Thyroid gland (tissue), 4 donors: ENCODE measurements around the gene FCHO1. TPM values are rescaled to one million over a fixed set of nuclear protein-coding genes. Genes with fewer than 3 reads are reported as not detected.
A peak's percentile ranks its signal among the peaks of the same experiment; 100 is the strongest.

ENCODE experiments used
- DNase-seq, 2 donors: peaks; one replicate each; pipeline ENCODE4 v3.0.0-alpha.2; 2019
- H3K27ac ChIP-seq, 3 donors: fragments of 200-600 bp; sonication (generic); 1 replicate in 2 of 3; 2 replicates in 1 of 3; pipeline ENCODE4 v1.5.1; 2016 to 2019; ENCODE audit warnings: mild to moderate bottlenecking in 1 of 3, moderate library complexity in 1 of 3
- H3K27me3 ChIP-seq: fragments of 200-600 bp; sonication (generic); one replicate; pipeline ENCODE4 v1.5.1; 2019
- H3K36me3 ChIP-seq, 2 donors: fragments of 200-600 bp; sonication (generic); one replicate each; pipeline ENCODE4 v1.5.1; 2016 to 2019
- H3K4me1 ChIP-seq, 2 donors: fragments of 200-600 bp; sonication (generic); one replicate each; pipeline ENCODE4 v1.5.1; 2017 to 2019
- H3K4me3 ChIP-seq, 3 donors: fragments of 200-600 bp; sonication (generic); replicated peaks in 1 of 3; 1 replicate in 2 of 3; 2 replicates in 1 of 3; pipeline ENCODE4 v1.5.1; 2016; ENCODE audit warnings: mild to moderate bottlenecking in 1 of 3
- H3K9me3 ChIP-seq: fragments of 200-600 bp; sonication (generic); one replicate; pipeline ENCODE4 v1.5.1; 2017
- POLR2A ChIP-seq, 2 donors: fragments of 450-650 bp; IDR thresholded peaks; one replicate each; pipeline ENCODE4 v1.6.1; 2017; ENCODE audit warnings: antibody characterized with exemption in 2 of 2, mild to moderate bottlenecking in 2 of 2, moderate library complexity in 1 of 2
- WGBS, 2 donors: methylation state at CpG; one replicate each; pipeline ENCODE4 v1.1.5; 2017; 5-methylcytosine and 5-hydroxymethylcytosine counted together
- intact Hi-C: fragments of 100-400 bp; cut with DNase I; formaldehyde crosslinking; loops from one replicate; pipeline ENCODE4 v1.15.1; 2023
- total RNA-seq, 4 donors: library from RNA; depleted of rRNA; stranded (reverse); fragments of >200 nt; gene quantifications; one replicate each; pipeline ENCODE4 v1.2.3, GENCODE V29; 2016
- TF ChIP-seq, protein P1 (sequence below), 6 experiments: fragments of 200-600 bp in 3 of 6; fragments of 450-650 bp in 3 of 6; sonication (generic) in 3 of 6; IDR thresholded peaks; one replicate each; pipeline ENCODE4 v1.5.1; 2016 to 2019; ENCODE audit warnings: antibody characterized with exemption in 6 of 6, mild to moderate bottlenecking in 2 of 6, inconsistent platforms in 1 of 6, moderate library complexity in 1 of 6

FCHO1 gene
- total RNA-seq, 4 donors from 2014 or later, result 0.40 to 1.6 (median 0.67) TPM; not detected in 1

DNA sequence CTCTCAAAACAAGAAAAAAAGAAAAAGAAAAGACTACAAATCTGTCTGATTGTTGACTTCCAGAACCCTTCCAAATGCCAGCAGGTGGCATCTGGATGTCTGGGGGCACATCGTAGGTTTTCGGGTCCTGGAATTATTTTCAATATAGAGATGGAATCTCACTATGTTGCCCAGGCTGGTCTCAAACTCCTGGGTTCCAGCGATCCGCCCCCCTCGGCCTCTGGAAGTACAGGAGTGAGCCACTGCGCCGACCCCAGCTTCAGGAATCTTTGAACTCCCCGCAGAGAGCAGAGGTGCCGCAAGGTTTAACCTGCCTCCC, 43.1 kb downstream of the FCHO1 start:
- Histone ChIP-seq H3K27me3 (peaks cover 10% of the 10 kb centered on the region), H3K4me1 (peaks cover 0 to 12% of the 10 kb centered on the region in 2 donors), H3K36me3 (no peaks in the 10 kb centered on the region), H3K9me3 (no peaks in the 10 kb centered on the region), H3K27ac (no peak overlapping the region), H3K4me3 (no peak overlapping the region)
- no peak for DNase-seq
- TF ChIP-seq POLR2A (IDR thresholded peaks at IDR 0.05), result no peak
- TF ChIP-seq, protein P1, sequence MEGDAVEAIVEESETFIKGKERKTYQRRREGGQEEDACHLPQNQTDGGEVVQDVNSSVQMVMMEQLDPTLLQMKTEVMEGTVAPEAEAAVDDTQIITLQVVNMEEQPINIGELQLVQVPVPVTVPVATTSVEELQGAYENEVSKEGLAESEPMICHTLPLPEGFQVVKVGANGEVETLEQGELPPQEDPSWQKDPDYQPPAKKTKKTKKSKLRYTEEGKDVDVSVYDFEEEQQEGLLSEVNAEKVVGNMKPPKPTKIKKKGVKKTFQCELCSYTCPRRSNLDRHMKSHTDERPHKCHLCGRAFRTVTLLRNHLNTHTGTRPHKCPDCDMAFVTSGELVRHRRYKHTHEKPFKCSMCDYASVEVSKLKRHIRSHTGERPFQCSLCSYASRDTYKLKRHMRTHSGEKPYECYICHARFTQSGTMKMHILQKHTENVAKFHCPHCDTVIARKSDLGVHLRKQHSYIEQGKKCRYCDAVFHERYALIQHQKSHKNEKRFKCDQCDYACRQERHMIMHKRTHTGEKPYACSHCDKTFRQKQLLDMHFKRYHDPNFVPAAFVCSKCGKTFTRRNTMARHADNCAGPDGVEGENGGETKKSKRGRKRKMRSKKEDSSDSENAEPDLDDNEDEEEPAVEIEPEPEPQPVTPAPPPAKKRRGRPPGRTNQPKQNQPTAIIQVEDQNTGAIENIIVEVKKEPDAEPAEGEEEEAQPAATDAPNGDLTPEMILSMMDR (IDR thresholded peaks at IDR 0.05), result no peak
- WGBS, 2 donors, result 55 to 61% methylated on average over 8 to 9 of the region's 9 CpGs
- intact Hi-C loops, result no loop called here

DNA sequence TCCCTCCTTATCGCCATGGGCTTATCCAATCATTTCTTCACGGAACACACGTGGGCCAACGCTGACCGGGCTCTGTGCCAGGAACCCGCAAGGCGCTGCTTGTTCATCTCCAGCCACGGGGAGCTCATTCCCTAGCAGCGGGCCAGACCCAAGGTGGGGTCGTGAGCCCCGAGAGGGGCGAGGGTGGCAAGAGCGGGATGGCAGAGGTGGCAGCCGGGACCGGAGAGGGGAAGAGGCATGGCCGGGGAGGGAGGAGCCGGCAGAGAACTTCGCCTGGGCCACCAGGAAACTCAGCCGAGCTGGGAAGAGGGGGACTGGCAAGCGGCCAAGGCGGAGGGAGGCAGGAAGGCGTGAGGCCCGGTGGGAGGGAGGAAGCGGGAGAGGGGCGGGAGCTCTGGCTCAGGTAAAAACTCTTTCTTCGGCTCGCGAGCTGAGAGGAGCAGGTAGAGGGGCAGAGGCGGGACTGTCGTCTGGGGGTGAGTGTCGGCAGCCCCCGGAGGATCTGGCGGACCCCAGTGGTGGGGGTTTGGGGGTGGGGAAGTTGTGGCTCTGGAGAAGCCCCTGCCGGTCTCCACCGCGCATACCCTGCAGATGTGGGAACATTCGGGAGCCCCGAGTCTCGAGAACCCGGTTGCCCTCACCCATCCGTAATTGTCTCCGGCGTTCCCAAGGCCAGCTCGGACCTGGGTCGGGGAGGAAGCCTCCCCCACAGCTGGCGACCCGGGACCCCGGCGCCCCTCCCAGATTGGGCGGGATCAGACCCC, 43.6 kb downstream of the FCHO1 start, which contains the start of gene B3GNT3:
Gene B3GNT3 (plus strand): TSS at position 408 of the 764 bp plus-strand sequence. CDS start 12,670 bp downstream, outside the sequence.
- H3K36me3 ChIP-seq, result no peaks in the 10 kb centered on the region
- DNase-seq, result peak in 1 of 2 donors; percentile 5
- intact Hi-C loops, result no loop called here
- H3K4me3 ChIP-seq, result no peak within 1 kb of the TSS
- H3K27me3 ChIP-seq, result peaks cover 10% of the 10 kb centered on the region
- TF ChIP-seq POLR2A (IDR thresholded peaks at IDR 0.05), result no peak
- TF ChIP-seq, protein P1 (IDR thresholded peaks at IDR 0.05), result no peak
- no peaks in the 10 kb centered on the region for H3K9me3 ChIP-seq
- 5 to 6% methylated on average over 30 to 35 of the region's 50 CpGs for WGBS, 2 donors
- H3K4me1 ChIP-seq, result peaks cover 0 to 12% of the 10 kb centered on the region in 2 donors
- no peak within 1 kb of the TSS for H3K27ac ChIP-seq

DNA sequence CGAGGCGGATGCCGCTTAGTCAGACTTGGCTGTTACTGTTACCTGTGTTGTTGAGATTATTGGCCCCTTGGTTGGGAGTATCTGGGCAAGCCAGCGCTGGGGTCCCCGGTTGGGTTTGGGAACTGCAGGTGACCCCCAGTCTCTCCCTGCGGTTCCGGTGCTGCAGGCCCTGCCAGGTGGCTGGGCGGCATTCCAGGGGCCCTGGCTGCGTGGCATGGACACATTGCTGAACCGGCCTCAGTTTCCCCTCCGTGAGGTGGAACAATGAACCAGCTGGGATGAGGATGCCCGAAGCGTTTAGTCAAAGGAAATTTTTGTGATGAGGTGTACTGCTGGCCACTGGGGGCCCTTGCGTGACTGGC, 44.2 kb downstream of the FCHO1 start:
- H3K27me3 ChIP-seq, result peaks cover 10% of the 10 kb centered on the region
- TF ChIP-seq POLR2A (IDR thresholded peaks at IDR 0.05), result no peak
- TF ChIP-seq, protein P1 (IDR thresholded peaks at IDR 0.05), result no peak
- no peaks in the 10 kb centered on the region for H3K36me3 ChIP-seq
- H3K9me3 ChIP-seq, result no peaks in the 10 kb centered on the region
- no peak overlapping the region for H3K27ac ChIP-seq
- no peak overlapping the region for H3K4me3 ChIP-seq
- 35 to 45% methylated on average over 3 to 11 of the region's 14 CpGs for WGBS, 2 donors
- peaks cover 0 to 12% of the 10 kb centered on the region in 2 donors for H3K4me1 ChIP-seq
- intact Hi-C loops, result no loop called here
- no peak for DNase-seq

DNA sequence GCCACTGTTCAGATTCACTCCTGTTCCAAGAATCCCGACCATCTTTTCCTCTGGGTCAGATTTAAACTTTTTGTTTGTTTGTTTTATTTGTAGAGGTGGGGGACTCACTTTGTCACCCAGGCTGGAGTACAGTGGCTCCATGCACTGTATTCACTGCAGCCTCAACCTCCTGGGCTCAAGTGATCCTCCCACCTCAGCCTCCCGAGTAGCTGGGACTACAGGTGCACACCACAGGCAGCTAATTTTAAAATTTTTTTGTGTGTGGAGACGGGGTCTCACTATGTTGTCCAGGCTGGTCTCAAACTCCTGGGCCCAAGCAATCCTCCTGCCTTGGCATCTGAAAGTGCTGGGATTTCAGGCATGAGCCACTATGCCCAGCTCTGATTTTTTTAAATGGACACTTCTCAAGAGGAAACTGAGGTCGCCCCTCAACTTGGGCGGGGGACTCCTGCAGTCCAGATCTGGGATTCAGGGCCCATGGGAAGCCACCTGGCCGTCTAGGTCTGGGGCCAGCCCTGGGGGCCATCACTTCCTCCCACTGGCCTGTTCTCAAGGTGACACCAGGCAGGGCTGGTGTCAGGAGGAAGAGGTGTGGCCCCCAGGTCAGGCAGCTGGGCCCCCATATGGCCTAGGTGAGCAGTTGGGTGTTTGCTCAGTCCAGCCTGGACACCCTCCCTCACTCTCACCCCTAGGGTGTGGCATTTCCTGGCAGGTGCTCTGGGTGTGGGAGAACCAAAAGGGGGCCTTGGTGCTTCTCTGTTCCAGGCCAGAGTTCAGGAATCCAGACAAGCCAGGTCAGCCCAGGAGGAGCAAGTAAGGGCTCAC, 44.9 kb downstream of the FCHO1 start:
- H3K36me3 ChIP-seq, result no peaks in the 10 kb centered on the region
- peaks cover 10% of the 10 kb centered on the region for H3K27me3 ChIP-seq
- no peak overlapping the region for H3K4me3 ChIP-seq
- intact Hi-C loops, result no loop called here
- 69 to 86% methylated on average over 5 to 6 of the region's 6 CpGs for WGBS, 2 donors
- no peak overlapping the region for H3K27ac ChIP-seq
- no peaks in the 10 kb centered on the region for H3K9me3 ChIP-seq
- TF ChIP-seq POLR2A (IDR thresholded peaks at IDR 0.05), result no peak
- TF ChIP-seq, protein P1 (IDR thresholded peaks at IDR 0.05), result no peak
- no peak for DNase-seq
- peaks cover 0 to 11% of the 10 kb centered on the region in 2 donors for H3K4me1 ChIP-seq
